Measurements from ENCODE around the gene CRYAB. TPM values are rescaled to one million over a fixed set of nuclear protein-coding genes. Genes with fewer than 3 reads are reported as not detected.
A peak's percentile ranks its signal among the peaks of the same experiment; 100 is the strongest.

CRYAB gene
- total RNA-seq, 1 donor from 2014 or later: not detected

DNA sequence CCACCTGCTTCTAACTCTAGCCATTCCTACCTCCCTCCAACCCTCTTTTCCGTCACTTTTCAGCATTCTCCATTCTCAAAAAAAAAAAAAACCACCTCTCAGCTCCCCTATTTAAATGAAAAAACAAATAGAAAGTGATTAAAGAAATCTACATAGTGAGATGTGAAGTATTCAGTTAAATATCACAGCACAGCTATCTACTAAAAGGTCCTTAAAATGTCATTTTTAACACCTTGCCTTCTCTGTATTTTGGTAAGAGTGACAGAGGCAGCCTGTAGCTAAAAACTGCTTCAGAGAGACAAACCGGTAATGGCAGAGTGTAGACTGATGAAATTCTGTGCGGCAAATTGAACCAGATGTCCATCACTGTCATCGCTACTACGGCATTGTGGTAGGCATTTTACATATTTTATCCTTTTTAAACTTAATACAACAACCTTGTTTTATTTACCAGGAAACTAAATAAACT lies 39.8 kb downstream of the CRYAB start:
- H3K9me3 Mint-ChIP-seq: no peaks in the 10 kb centered on the region
- ChIA-PET CTCF (interaction anchor here (0.6 to 2.3 kb wide), 5 partner anchors 9 to 575 kb away, joined by 3 to 5 read pairs (median 4); partner anchors contain the start of gene PPP2R1B), POLR2A (interaction anchor here (0.5 to 2.4 kb wide), 14 partner anchors 8 to 355 kb away, joined by 3 to 19 read pairs (median 4); partner anchors contain the start of genes CFAP68, DLAT, PPP2R1B and PTS)
- peaks cover 36% of the 10 kb centered on the region for H3K36me3 Mint-ChIP-seq (ENCODE audit: low read depth)
- ATAC-seq (ENCODE audit: low read depth) (no peak), DNase-seq (no peak)
- H3K27ac Mint-ChIP-seq: peak overlapping the region; percentile 92
- TF ChIP-seq, protein P1, sequence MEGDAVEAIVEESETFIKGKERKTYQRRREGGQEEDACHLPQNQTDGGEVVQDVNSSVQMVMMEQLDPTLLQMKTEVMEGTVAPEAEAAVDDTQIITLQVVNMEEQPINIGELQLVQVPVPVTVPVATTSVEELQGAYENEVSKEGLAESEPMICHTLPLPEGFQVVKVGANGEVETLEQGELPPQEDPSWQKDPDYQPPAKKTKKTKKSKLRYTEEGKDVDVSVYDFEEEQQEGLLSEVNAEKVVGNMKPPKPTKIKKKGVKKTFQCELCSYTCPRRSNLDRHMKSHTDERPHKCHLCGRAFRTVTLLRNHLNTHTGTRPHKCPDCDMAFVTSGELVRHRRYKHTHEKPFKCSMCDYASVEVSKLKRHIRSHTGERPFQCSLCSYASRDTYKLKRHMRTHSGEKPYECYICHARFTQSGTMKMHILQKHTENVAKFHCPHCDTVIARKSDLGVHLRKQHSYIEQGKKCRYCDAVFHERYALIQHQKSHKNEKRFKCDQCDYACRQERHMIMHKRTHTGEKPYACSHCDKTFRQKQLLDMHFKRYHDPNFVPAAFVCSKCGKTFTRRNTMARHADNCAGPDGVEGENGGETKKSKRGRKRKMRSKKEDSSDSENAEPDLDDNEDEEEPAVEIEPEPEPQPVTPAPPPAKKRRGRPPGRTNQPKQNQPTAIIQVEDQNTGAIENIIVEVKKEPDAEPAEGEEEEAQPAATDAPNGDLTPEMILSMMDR (IDR thresholded peaks at IDR 0.05): no peak
- peaks cover 13% of the 10 kb centered on the region for H3K4me1 Mint-ChIP-seq
- no peaks in the 10 kb centered on the region for H3K27me3 Mint-ChIP-seq
- peak overlapping the region; percentile 93 for H3K4me3 Mint-ChIP-seq
- intact Hi-C loops (cut with micrococcal nuclease): loop anchor here (1.0 to 10.0 kb wide), 8 partner anchors 8 to 1437 kb away; partner anchors contain the start of genes CFAP68, DLAT, FDXACB1 and PPP2R1B

DNA sequence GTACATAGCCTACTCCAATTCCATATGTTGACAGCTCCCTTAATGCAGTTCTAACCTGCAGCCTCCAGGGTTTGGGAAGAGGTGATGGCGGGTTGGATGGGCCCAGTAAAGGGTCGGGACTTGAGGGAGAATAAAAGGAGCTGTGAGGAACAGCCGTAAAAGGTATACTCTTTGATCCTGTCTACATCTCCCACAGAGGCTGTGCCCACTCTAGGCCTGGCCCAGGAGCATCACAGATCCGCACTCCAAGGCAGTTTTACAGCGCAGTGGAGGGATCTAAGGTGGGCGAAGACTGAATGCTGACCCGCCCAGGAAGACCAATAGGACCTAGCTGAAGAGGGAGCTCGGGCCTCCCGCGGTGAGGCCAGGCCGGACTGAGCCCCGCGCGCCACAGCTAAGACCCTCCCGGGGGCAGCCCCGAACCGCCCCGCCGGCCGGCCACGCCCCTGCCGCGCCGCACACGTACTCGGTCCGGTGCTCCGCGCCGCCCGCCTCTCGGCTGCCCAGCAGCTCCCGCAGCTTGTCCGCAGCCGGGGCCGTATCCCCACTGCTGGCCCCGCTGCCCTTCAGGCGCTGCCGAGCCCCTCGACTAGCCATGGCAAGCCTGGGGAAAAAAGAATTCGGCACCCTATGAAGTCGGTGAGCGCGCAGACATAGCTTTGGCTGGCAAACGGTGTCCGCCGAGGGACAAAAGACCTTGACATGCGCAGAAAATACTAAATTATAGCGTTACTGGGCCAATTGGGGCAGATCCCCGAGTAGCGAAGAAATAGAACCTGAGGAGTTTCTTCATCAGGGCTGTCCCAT lies 40.5 kb downstream of the CRYAB start, which contains the start of gene ALG9:
Gene ALG9, minus strand, starts transcription at position 696 of the 807 bp plus-strand sequence. Its CDS starts 99 bp downstream, at position 597.
- no peaks in the 10 kb centered on the region for H3K27me3 Mint-ChIP-seq
- H3K36me3 Mint-ChIP-seq (ENCODE audit: low read depth): peaks cover 40% of the 10 kb centered on the region
- H3K27ac Mint-ChIP-seq: peak within 1 kb of the TSS; percentile 92
- ATAC-seq (ENCODE audit: low read depth): peak; percentile 89
- TF ChIP-seq, protein P1 (IDR thresholded peaks at IDR 0.05): no peak
- H3K4me3 Mint-ChIP-seq: peak within 1 kb of the TSS; percentile 93
- POLR2A ChIA-PET: interaction anchor here (0.6 to 2.4 kb wide), 19 partner anchors 9 to 401 kb away, joined by 3 to 19 read pairs (median 4); partner anchors contain the start of genes CFAP68, DLAT, PPP2R1B and PTS
- peaks cover 13% of the 10 kb centered on the region for H3K4me1 Mint-ChIP-seq
- no peaks in the 10 kb centered on the region for H3K9me3 Mint-ChIP-seq
- CTCF ChIA-PET: interaction anchor here (0.6 to 2.3 kb wide), 9 partner anchors 9 to 574 kb away, joined by 3 to 5 read pairs (median 4); partner anchors contain the start of gene PPP2R1B
- intact Hi-C loops (cut with micrococcal nuclease): loop anchor here (1.0 to 10.0 kb wide), 8 partner anchors 8 to 1436 kb away; partner anchors contain the start of genes CFAP68, DLAT, FDXACB1 and PPP2R1B
- peak; percentile 90 for DNase-seq

DNA sequence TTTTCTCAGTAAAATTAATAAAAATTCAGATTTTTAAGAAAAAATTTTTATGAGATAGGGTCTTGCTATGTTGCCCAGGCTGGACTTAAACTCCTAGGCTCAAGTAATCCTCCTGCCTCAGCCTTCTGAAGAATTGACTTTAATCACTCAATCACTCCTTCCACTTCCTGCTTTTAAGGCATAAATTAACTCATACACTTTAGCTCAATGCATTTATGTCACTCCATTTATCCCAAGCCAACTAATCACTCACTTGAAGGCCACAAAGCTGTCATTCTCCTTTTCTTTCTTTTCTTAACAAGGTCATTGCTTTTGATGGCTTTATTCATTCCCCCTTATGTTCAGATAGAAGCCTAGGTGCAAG lies 41.1 kb downstream of the CRYAB start:
- TF ChIP-seq, protein P1 (IDR thresholded peaks at IDR 0.05): no peak
- DNase-seq (no peak), ATAC-seq (ENCODE audit: low read depth) (peak; percentile 2)
- Mint-ChIP-seq H3K27me3 (no peaks in the 10 kb centered on the region), H3K27ac (peak overlapping the region; percentile 92), H3K4me3 (peak overlapping the region; percentile 93), H3K9me3 (no peaks in the 10 kb centered on the region), H3K4me1 (peaks cover 13% of the 10 kb centered on the region), H3K36me3 (ENCODE audit: low read depth) (peaks cover 36% of the 10 kb centered on the region)
- intact Hi-C loops (cut with micrococcal nuclease): loop anchor here (2.0 to 10.0 kb wide), 6 partner anchors 103 to 1436 kb away; partner anchors contain the start of genes DLAT, PPP2R1B, PTS and SIK2
- CTCF ChIA-PET: interaction anchor here (0.8 to 2.3 kb wide), 7 partner anchors 10 to 111 kb away, joined by 3 to 5 read pairs (median 4); partner anchors contain the start of gene PPP2R1B
- POLR2A ChIA-PET: interaction anchor here (0.7 to 2.4 kb wide), 12 partner anchors 9 to 402 kb away, joined by 3 to 19 read pairs (median 4); partner anchors contain the start of genes CFAP68, DLAT, PPP2R1B and PTS

DNA sequence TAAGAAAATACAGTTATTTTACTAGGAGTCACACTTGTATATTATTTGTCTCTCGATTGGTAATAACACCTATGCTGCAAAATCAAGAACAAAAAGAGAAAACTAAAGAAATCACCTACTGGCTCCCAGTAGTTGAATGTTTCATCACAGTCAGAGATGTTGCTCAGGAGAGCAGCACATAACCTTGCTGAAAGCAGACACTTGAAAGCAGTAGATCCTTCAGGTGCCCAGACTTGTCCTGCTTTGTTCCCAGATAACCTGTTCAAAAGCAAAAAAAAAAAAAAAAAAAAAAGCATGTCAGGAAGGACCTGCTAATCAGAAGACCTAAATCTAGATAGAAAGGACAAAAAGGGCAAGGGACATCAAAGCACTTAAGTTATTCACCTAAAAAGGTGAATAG lies 41.5 kb downstream of the CRYAB start:
- H3K27me3 Mint-ChIP-seq: no peaks in the 10 kb centered on the region
- peak overlapping the region; percentile 50 for H3K4me3 Mint-ChIP-seq
- ChIA-PET POLR2A (interaction anchor here (0.7 to 2.4 kb wide), 7 partner anchors 9 to 402 kb away, joined by 3 to 19 read pairs (median 10); partner anchors contain the start of genes CFAP68 and DLAT), CTCF (interaction anchor here (0.8 to 2.3 kb wide), 5 partner anchors 10 to 112 kb away, joined by 3 to 5 read pairs (median 4); partner anchors contain the start of gene PPP2R1B)
- no peak overlapping the region for H3K27ac Mint-ChIP-seq
- H3K36me3 Mint-ChIP-seq (ENCODE audit: low read depth): peaks cover 36% of the 10 kb centered on the region
- DNase-seq (no peak), ATAC-seq (ENCODE audit: low read depth) (no peak)
- peaks cover 13% of the 10 kb centered on the region for H3K4me1 Mint-ChIP-seq
- H3K9me3 Mint-ChIP-seq: no peaks in the 10 kb centered on the region
- TF ChIP-seq, protein P1 (IDR thresholded peaks at IDR 0.05): no peak
- intact Hi-C loops (cut with micrococcal nuclease): loop anchor here (2.0 to 10.0 kb wide), 6 partner anchors 103 to 1435 kb away; partner anchors contain the start of genes DLAT, PPP2R1B, PTS and SIK2

Measured in activated B cell treated with CpG ODN at 0.5 μM for 24 hours (primary cell).